HG03159 (cell line): ENCODE measurements around the gene PRR11.
"Not testable (repeated sequence)": the region's sequence is repeated elsewhere in the genome, so short reads cannot be mapped to it uniquely, and the experiment has no call there.

ENCODE experiments used
- ATAC-seq: cut with Tn5 transposase; IDR thresholded peaks from one replicate; pipeline ENCODE4 v1.9.1; 2021; ENCODE audit warnings: mild to moderate bottlenecking, moderate library complexity; ENCODE audit not compliant: unreplicated experiment

PRR11 gene

GRCh38 chr17:59202320-59202719, 46.8 kb downstream of the PRR11 start:
- no peak for ATAC-seq

GRCh38 chr17:59219370-59219769, 63.8 kb downstream of the PRR11 start:
- ATAC-seq: no peak

GRCh38 chr17:59219992-59220327, 64.4 kb downstream of the PRR11 start:
- ATAC-seq: no peak

GRCh38 chr17:59220328-59221158, 65.0 kb downstream of the PRR11 start, which contains the start of gene GDPD1:
GDPD1 (plus strand) TSS chr17:59220511; CDS start chr17:59220610, 99 bp downstream.
- peak; percentile 92 for ATAC-seq

- no peak for ATAC-seq
These were observed 65.8 kb downstream of the PRR11 start for GRCh38 chr17:59221159-59221847.

- no peak for ATAC-seq
These were observed 68.3 kb downstream of the PRR11 start for GRCh38 chr17:59223813-59224212.

GRCh38 chr17:59228588-59228987, 73.0 kb downstream of the PRR11 start:
- not testable (repeated sequence) for ATAC-seq

GRCh38 chr17:59230764-59231163, 75.2 kb downstream of the PRR11 start:
- no peak for ATAC-seq

- ATAC-seq: no peak
These were observed 79.1 kb downstream of the PRR11 start for GRCh38 chr17:59234631-59235030.

- ATAC-seq: no peak
These were observed 83.4 kb downstream of the PRR11 start for GRCh38 chr17:59238906-59239305.

- no peak for ATAC-seq
These were observed 88.5 kb downstream of the PRR11 start for GRCh38 chr17:59244081-59244480.
